Activated T-cell treated with anti-CD3 and anti-CD28 coated beads, Interleukin-2, amount 50 U/mL, for 48 hours (primary cell): ENCODE data around the gene SREK1.

Experiments
- DNase-seq, 2 experiments: peaks; one replicate each; pipeline ENCODE4 v3.0.0-alpha.2; 2020

The SREK1 gene

GRCh38 chr5:66164044-66164790, 20.1 kb downstream of the SREK1 start:
- DNase-seq: no peak

GRCh38 chr5:66168226-66168625, 24.1 kb downstream of the SREK1 start:
- DNase-seq: no peak

GRCh38 chr5:66169534-66169933, 25.4 kb downstream of the SREK1 start:
- DNase-seq: no peak

GRCh38 chr5:66170195-66170919, 26.3 kb downstream of the SREK1 start:
- no peak for DNase-seq

GRCh38 chr5:66171349-66172344, 27.5 kb downstream of the SREK1 start:
- DNase-seq: no peak

- DNase-seq: no peak
These were observed 30.2 kb downstream of the SREK1 start for GRCh38 chr5:66174338-66174737.

GRCh38 chr5:66178799-66179198, 34.7 kb downstream of the SREK1 start:
- DNase-seq: no peak

- DNase-seq: no peak
These were observed 35.4 kb downstream of the SREK1 start for GRCh38 chr5:66179297-66180051.

GRCh38 chr5:66180282-66181155, 36.4 kb downstream of the SREK1 start:
- DNase-seq: no peak

- no peak for DNase-seq
These were observed 42.0 kb downstream of the SREK1 start for GRCh38 chr5:66186108-66186507.

GRCh38 chr5:66193419-66193818, 49.3 kb downstream of the SREK1 start:
- DNase-seq: no peak

GRCh38 chr5:66197764-66198405, 53.8 kb downstream of the SREK1 start:
- DNase-seq: no peak

GRCh38 chr5:66198837-66199236, 54.7 kb downstream of the SREK1 start:
- DNase-seq: no peak

GRCh38 chr5:66203531-66203930, 59.4 kb downstream of the SREK1 start:
- DNase-seq: no peak

- no peak for DNase-seq
These were observed 62.4 kb downstream of the SREK1 start for GRCh38 chr5:66206465-66206864.

GRCh38 chr5:66207800-66208561, 63.9 kb downstream of the SREK1 start:
- no peak for DNase-seq

- DNase-seq: no peak
These were observed 65.2 kb downstream of the SREK1 start for GRCh38 chr5:66209350-66209749.

- DNase-seq: no peak
These were observed 65.7 kb downstream of the SREK1 start for GRCh38 chr5:66209794-66210193.

GRCh38 chr5:66213533-66213932, 69.4 kb downstream of the SREK1 start:
- no peak for DNase-seq

GRCh38 chr5:66222455-66222854, 78.4 kb downstream of the SREK1 start:
- DNase-seq: no peak
